Heart left ventricle (tissue), 16 donors: Measurements from ENCODE around the gene PMEL. TPM values are rescaled to one million over a fixed set of nuclear protein-coding genes. Genes with fewer than 3 reads are reported as not detected.

Experiments used
- ATAC-seq, 4 donors: fragments of 200-7000 bp; cut with Tn5 transposase; one replicate each; pipeline ENCODE4 v1.9.1; 2020 to 2022; ENCODE audit warnings: moderate library complexity in 4 of 4, mild to moderate bottlenecking in 3 of 4, moderate number of reproducible peaks in 1 of 4
- DNase-seq, 5 donors: peaks; one replicate each; pipeline ENCODE4 v3.0.0-alpha.2; 2020
- H3K27ac ChIP-seq, 12 donors: fragments of 200-600 bp; sonication (generic) in 4 of 12; one replicate each; pipeline versions ENCODE4 v1.5.0 to v1.8.0; 2016 to 2022; ENCODE audit warnings: mild to moderate bottlenecking in 2 of 12
- H3K27me3 ChIP-seq, 9 donors: fragments of 200-600 bp; sonication (generic) in 2 of 9; one replicate each; pipeline versions ENCODE4 v1.5.1 to v1.8.0; 2016 to 2022; ENCODE audit warnings: mild to moderate bottlenecking in 3 of 9
- H3K36me3 ChIP-seq, 9 donors: fragments of 200-600 bp; sonication (generic) in 2 of 9; one replicate each; pipeline versions ENCODE4 v1.5.0 to v1.8.0; 2018 to 2022; ENCODE audit warnings: mild to moderate bottlenecking in 2 of 9
- H3K4me1 ChIP-seq, 12 donors: fragments of 200-600 bp; sonication (generic) in 4 of 12; one replicate each; pipeline versions ENCODE4 v1.5.0 to v1.8.0; 2016 to 2022; ENCODE audit warnings: mild to moderate bottlenecking in 3 of 12
- H3K4me3 ChIP-seq, 12 donors: fragments of 200-600 bp; sonication (generic) in 4 of 12; one replicate each; pipeline versions ENCODE4 v1.5.0 to v1.8.0; 2017 to 2022; ENCODE audit warnings: mild to moderate bottlenecking in 9 of 12, moderate library complexity in 4 of 12
- H3K9me3 ChIP-seq, 12 donors: fragments of 200-600 bp; sonication (generic) in 4 of 12; one replicate each; pipeline versions ENCODE4 v1.5.0 to v1.8.0; 2016 to 2022; ENCODE audit warnings: mild to moderate bottlenecking in 1 of 12
- CTCF ChIP-seq, 12 donors: fragments of 200-600 bp; sonication (generic) in 4 of 12; IDR thresholded peaks; one replicate each; pipeline versions ENCODE4 v1.5.0 to v1.8.0; 2018 to 2022; ENCODE audit warnings: antibody characterized with exemption in 12 of 12, mild to moderate bottlenecking in 5 of 12
- POLR2A ChIP-seq, 2 donors: fragments of 450-650 bp; IDR thresholded peaks; one replicate each; pipeline ENCODE4 v1.6.1; 2017; ENCODE audit warnings: antibody characterized with exemption in 2 of 2, mild to moderate bottlenecking in 2 of 2, moderate library complexity in 2 of 2
- WGBS, 4 donors: extraction: QIAGEN DNeasy Blood & Tissue Kit in 2 of 4; methylation state at CpG; one replicate each; pipeline versions ENCODE4 v1.1.5 to v1.1.7; 2013 to 2018; 5-methylcytosine and 5-hydroxymethylcytosine counted together
- intact Hi-C, 10 donors: fragments of 100-400 bp; cut with DNase I; formaldehyde crosslinking; loops; one replicate each; pipeline versions ENCODE4 v1.11.1 to v1.14.2; 2022
- polyA plus RNA-seq, 2 donors: library from polyadenylated mRNA; stranded (reverse); fragments of 200-250 nt; gene quantifications; one replicate each; pipeline ENCODE4 v1.2.3, GENCODE V29; 2013
- total RNA-seq, 9 donors: library from RNA; depleted of rRNA in 2 of 9; stranded (reverse); fragments of >200 nt in 2 of 9; fragmentation: NEBNext Ultra II Directional in 3 of 9; extraction: Animal tissue kit (Norgen Biotek cat#: 25700) in 3 of 9; gene quantifications; one replicate each; pipeline versions ENCODE4 v1.1.0 to v1.2.4, GENCODE V29; 2016 to 2023
- donor health status: ischemic (EF 13 %, LVEDD 7.1; RV severe dilation, severe dysfunction).
- donor health status: healthy with polysubstance abuse.
- donor health status: DM: no; HTN: yes; CAD: no.
- donor health status: DM: no; HTN: no; CAD: no.
- donor health status: ischemic (EF 25% LVEDD 6.9; RV normal size, moderate dysfunction).
- donor health status: ischemic (EF 25% LVEDD 5.7; RV mildly dilated, moderate dysfunction).
- donor health status: healthy.
- donor health status: DM: yes; HTN: yes; CAD: no.
- donor health status: ischemic (EF 35%, LVEDD 5.7; RV mildly dilated, moderate dysfunction).
- donor health status: nonischemic (EF 11% LVEDD 7.7; RV severe dilation, severe dysfunction).
- donor health status: DM: yes; HTN: yes; CAD: no.
- donor health status: PGD.
- donor health status: ischemic (EF 29% LVEDD 5.4; RV normal size, mild dysfunction).
- donor health status: nonischemic (EF 23%, LVEDD 6.1; RV moderate dilation, normal function).

Gene PMEL
- total and polyA plus RNA-seq, 11 donors, result 0.23 to 1.3 (median 0.60) TPM; not detected in 1

GRCh38 chr12:55915482-55915859 lies 50.4 kb downstream of the PMEL start:
- DNase-seq (no peak), ATAC-seq (no peak)
- H3K4me1 ChIP-seq, result peaks cover 0 to 18% (median 2%) of the 10 kb centered on the region in 12 donors
- no peak overlapping the region for H3K27ac ChIP-seq
- intact Hi-C loops, result no loop called here
- TF ChIP-seq CTCF (IDR thresholded peaks at IDR 0.05) (no peak), POLR2A (IDR thresholded peaks at IDR 0.05) (no peak)
- H3K9me3 ChIP-seq, result no peaks in the 10 kb centered on the region
- no peaks in the 10 kb centered on the region for H3K27me3 ChIP-seq
- 70 to 89% (median 86%) methylated on average over 3 of the region's 3 CpGs for WGBS, 4 donors
- H3K4me3 ChIP-seq, result no peak overlapping the region
- H3K36me3 ChIP-seq, result peaks cover 0 to 48% (median 13%) of the 10 kb centered on the region in 9 donors

GRCh38 chr12:55912908-55913307 lies 52.9 kb downstream of the PMEL start:
- no peak for DNase-seq
- peaks cover 0 to 48% (median 13%) of the 10 kb centered on the region in 9 donors for H3K36me3 ChIP-seq
- H3K4me3 ChIP-seq, result no peak overlapping the region
- no peak overlapping the region for H3K27ac ChIP-seq
- H3K4me1 ChIP-seq, result peaks cover 0 to 32% (median 12%) of the 10 kb centered on the region in 12 donors
- intact Hi-C loops, result no loop called here
- TF ChIP-seq CTCF (IDR thresholded peaks at IDR 0.05), result no peak
- TF ChIP-seq POLR2A (IDR thresholded peaks at IDR 0.05), result no peak
- peak in 1 of 4 donors; percentile 61 for ATAC-seq
- 77 to 79% (median 78%) methylated on average over 4 of the region's 4 CpGs for WGBS, 4 donors
- no peaks in the 10 kb centered on the region for H3K9me3 ChIP-seq
- no peaks in the 10 kb centered on the region for H3K27me3 ChIP-seq

- peak overlapping the region in 2 of 12 donors; percentile 46 to 59 for H3K27ac ChIP-seq
- no peak for TF ChIP-seq CTCF (IDR thresholded peaks at IDR 0.05)
- no peak for TF ChIP-seq POLR2A (IDR thresholded peaks at IDR 0.05)
- 44 to 59% (median 56%) methylated on average over 2 of the region's 2 CpGs for WGBS, 4 donors
- no peak for ATAC-seq
- intact Hi-C loops, result loop anchor here in 1 of 10 donors (1.0 kb wide), 1 partner anchor 16 kb away; no protein-coding TSS in a partner anchor
- no peaks in the 10 kb centered on the region for H3K9me3 ChIP-seq
- DNase-seq, result no peak
- H3K27me3 ChIP-seq, result no peaks in the 10 kb centered on the region
- H3K36me3 ChIP-seq, result peaks cover 0 to 23% (median 8%) of the 10 kb centered on the region in 9 donors
- H3K4me3 ChIP-seq, result no peak overlapping the region
- H3K4me1 ChIP-seq, result peaks cover 0 to 27% (median 8%) of the 10 kb centered on the region in 12 donors
These were observed 56.3 kb downstream of the PMEL start for GRCh38 chr12:55909513-55909884.

- intact Hi-C loops, result loop anchor here in 1 of 10 donors (1.0 kb wide), 1 partner anchor 16 kb away; no protein-coding TSS in a partner anchor
- DNase-seq (no peak), ATAC-seq (no peak)
- Histone ChIP-seq H3K27ac (peak overlapping the region in 5 of 12 donors; percentile 25 to 59 (median 50)), H3K36me3 (peaks cover 0 to 18% (median 6%) of the 10 kb centered on the region in 9 donors), H3K4me3 (no peak overlapping the region), H3K27me3 (no peaks in the 10 kb centered on the region), H3K9me3 (no peaks in the 10 kb centered on the region), H3K4me1 (peaks cover 0 to 27% (median 7%) of the 10 kb centered on the region in 12 donors)
- TF ChIP-seq CTCF (IDR thresholded peaks at IDR 0.05) (no peak), POLR2A (IDR thresholded peaks at IDR 0.05) (no peak)
- 58 to 64% (median 61%) methylated on average over 8 of the region's 8 CpGs for WGBS, 4 donors
These were observed 56.9 kb downstream of the PMEL start for GRCh38 chr12:55908726-55909512.
